SIG-M5 treated with dmso at 0.1 percent for 504 hours (cell line): ENCODE results near the gene PAPPA.

Source experiments
- DNase-seq: peaks from one replicate; lab custom pipeline; 2025; ENCODE audit not compliant: unreplicated experiment; lab: John Stamatoyannopoulos, UW

The PAPPA gene

GRCh38 chr9:116270546-116270945, 117.0 kb downstream of the PAPPA start:
- DNase-seq = no peak

- DNase-seq = no peak
These were observed 117.7 kb downstream of the PAPPA start for GRCh38 chr9:116271340-116271739.

- DNase-seq = no peak
These were observed 118.4 kb downstream of the PAPPA start for GRCh38 chr9:116271991-116272390.

- no peak for DNase-seq
These were observed 120.7 kb downstream of the PAPPA start for GRCh38 chr9:116274293-116274692.

DNA sequence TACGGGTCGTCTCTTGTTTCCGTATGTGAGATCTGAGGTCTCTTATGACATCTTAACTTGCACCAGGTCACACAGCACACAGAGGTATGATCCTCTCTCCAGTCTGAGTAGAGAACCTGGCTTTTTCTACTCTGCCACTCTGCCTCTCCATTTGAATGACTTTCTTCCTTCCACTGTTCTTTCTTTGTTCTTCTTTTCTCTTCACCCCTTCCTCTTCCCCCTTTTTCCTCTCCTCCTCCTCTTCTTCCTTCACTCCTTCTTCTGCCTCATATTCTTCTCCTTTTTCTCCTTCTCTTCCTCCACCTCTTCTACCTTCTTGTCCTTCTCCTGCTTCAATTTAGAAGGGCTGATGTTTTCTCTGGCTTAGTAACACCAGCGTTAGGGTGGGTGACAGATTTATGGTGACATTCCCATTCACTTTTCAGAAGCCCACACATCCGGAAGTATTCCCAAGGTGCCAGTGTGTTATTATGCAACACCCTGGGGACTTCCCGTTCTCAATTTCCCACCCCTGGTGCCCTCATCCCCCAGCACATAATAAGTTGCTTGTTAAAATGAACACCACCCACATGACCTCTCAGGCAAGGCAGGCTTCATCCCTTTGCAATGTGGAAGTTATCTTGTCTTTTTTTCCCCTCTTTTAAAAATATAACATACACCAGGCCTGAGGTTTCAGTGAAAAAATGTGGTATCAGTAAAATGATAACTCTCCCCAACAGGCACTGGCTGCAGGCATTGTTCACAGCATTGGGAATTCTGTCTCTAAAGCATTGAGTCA, 122.0 kb downstream of the PAPPA start:
- DNase-seq = no peak

GRCh38 chr9:116276196-116276493, 122.6 kb downstream of the PAPPA start:
- DNase-seq = no peak

DNA sequence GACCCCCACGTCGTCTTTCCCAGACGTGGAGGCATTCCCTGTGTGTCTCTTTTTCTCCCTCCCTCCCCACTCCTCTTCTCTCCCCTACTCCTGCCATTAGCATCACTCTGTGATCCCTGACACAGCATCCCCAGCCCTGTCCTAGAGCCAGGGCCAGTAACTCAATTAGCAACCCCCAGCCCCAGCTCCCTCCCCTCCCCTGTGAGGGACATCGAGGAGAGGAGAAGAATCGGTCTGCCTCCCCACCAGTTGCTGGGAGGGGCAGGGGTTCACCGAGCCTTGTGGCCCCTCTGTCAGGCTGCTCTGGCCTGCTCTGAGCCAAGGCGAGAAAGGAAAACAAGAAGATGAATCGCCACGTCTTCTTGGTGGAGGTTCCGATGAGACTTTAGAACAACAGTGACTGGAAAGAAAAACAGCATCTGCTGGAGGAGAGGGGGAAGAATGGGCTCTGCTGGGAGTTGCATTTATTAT, 123.1 kb downstream of the PAPPA start:
- no peak for DNase-seq

GRCh38 chr9:116278326-116278725, 124.7 kb downstream of the PAPPA start:
- DNase-seq = no peak

DNA sequence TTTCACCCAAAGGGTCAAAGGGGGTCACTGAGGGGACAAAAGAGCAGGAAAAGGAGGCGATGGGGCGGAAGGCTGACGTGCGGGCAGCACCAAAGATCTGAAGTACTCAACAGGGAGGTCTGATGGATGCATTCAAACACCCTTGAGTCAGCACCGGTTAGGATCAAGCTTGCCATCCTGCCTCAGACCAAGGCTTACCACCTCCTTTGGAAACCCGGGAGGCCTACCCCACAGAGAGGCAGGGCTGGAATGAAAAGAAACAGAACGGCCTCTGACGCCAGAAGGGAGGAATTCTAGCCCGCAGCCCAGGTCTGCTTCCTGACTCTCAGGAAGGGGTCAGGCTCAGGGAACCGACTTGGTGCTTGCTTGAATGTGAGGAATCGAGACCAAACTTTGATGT, 125.6 kb downstream of the PAPPA start:
- no peak for DNase-seq

DNA sequence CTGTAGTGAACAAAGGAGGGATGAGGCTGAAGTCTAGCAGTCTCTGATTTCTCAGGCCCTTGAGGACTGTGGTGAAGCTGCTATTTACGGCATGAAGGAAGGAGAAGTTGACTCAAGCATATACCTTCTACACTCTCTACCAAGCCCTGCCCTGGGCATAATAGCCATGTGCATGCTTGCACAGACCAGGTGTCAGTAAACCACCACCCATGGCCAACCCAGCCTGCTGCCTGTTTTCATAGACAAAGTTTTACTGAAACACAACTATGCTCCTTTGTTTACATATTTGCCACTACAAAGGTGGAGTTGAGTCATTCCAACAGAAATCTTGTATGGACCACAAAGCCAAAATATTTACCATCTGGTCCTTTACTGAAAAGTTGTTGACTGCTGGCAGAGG, 126.9 kb downstream of the PAPPA start:
- no peak for DNase-seq

- DNase-seq = no peak
These were observed 129.0 kb downstream of the PAPPA start for GRCh38 chr9:116282597-116282996.

DNA sequence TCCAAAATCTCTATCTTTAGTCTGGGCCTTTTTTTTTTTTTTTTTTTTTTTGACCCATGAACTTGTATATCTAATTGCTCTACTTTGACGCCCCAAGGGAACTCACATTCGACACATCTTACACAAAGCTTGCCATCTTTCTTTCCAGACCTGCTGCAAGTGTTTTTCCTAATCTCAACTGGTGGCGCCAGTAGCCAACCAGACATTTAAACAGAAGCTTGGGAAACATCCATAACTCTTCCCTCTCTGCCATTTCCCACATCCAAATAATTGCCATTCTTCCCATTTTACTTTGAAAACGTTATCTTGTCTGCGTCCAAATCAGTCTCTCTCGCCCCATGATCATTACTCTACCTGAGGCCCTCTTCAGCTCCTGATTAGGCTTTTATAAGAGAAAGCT, 130.9 kb downstream of the PAPPA start:
- DNase-seq = no peak

DNA sequence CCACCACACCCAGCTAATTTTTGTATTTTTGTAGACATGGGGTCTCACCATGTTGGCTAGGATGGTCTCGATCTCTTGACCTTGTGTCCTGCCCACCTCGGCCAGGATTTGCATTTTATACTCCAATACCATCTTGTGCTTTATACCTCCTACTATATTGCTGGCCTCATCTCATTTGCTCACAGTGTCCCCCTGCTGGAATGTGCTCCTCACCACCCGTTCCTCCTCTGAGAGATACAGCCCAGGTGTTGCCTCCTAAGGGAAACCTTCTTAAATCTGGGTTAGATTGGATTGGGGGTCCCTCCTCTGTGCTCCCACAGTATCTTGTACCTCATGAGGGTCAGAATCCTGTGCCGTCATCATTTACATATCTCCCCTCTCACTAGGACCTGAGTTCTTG, 131.7 kb downstream of the PAPPA start:
- no peak for DNase-seq

- DNase-seq = no peak
These were observed 132.7 kb downstream of the PAPPA start for GRCh38 chr9:116286297-116286696.

DNA sequence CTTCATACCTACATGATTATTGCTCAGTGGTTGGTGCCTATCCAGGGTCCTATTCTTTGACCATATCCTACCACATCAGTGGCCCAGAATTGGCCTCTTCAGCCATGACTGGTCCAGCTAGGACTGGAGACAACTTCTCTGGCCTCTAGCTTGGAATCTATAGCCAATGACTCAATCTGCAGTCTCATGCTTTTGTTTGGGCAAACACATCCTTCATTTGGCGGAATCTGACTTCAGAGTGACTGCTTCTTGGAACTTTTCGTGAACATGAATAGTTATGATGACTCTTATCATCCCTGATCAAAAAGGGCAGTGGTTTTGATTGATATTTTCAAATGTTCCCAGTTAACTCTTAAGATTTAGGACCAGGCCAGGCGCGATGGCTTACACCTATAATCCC, 134.1 kb downstream of the PAPPA start:
- DNase-seq = no peak

DNA sequence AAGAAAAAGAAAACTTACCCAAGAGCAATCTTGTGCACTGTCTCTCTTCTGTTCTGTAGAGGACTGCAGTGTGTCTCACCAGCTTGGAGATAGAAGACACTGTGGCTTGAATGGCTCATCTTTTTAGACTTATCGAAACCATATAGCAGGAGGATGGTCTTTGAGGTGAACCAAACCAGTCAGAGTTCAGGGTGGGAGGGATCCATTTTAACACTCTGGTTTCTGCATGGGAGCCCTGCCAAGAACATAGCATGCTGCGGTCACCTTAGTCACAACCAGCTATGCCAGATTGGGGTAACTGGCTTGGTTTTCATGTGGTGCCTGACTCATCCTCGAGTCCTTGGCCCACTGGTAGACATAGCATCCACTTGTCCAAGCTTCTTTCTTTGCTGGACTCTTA, 135.1 kb downstream of the PAPPA start:
- DNase-seq = no peak

- no peak for DNase-seq
These were observed 143.8 kb downstream of the PAPPA start for GRCh38 chr9:116297346-116297745.

- no peak for DNase-seq
These were observed 144.7 kb downstream of the PAPPA start for GRCh38 chr9:116298249-116298648.

- DNase-seq = no peak
These were observed 145.3 kb downstream of the PAPPA start for GRCh38 chr9:116298878-116299391.

DNA sequence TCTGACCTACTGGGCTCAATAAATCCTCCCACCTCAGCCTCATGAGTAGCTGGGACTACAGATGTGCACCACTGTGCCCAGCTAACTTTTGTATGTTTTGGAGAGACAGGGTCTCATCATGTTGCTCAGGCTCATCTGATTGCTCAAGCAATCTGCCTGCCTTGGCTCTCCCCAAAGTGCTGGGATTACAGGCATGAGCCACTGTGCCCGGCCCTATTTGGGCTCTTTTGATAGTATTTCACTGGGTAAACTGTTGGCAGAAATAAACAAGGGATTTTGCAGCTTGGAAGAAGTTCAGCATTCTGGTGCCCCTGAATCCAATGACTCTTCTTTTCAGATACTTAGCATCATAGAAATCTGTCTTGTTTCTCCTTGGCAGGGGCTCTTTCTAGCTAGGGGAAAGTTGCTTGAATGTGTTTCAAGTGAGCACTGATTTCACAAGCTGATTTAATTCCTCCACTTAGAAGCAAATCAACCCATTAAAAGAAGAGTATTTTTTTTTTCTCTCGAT, 146.8 kb downstream of the PAPPA start:
- no peak for DNase-seq

- no peak for DNase-seq
These were observed 149.7 kb downstream of the PAPPA start for GRCh38 chr9:116303270-116303669.

DNA sequence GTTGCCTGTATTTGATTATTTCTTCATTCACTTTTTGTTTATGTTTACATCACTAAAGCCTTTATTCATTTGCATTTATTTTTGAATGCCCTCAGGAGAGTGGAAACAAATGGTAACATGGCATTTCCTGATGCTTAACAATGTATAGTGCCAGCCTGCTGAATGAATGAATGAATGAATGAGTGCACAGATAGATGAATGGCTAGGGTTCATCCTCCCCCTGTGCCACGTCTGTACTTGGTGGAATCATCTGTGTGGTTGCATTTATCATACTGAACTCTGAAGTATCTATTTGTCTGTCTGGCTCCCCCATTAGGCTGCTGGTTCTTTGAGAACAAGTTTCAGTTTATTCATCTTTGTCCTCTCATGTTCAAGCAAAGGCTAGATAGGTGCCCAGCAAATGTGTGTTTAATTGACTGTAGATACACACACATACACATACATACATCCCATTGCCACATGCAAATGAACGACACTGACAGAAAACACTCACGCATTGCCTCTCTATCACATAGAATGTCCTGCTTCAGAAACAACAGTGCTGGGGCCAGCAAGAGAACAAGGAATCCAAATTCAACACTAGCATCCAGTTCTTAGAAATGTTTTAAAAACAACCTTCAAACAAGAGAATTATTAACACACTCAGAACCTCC, 150.4 kb downstream of the PAPPA start:
- no peak for DNase-seq
